OCI-LY1 (cell line): ENCODE results near the gene CGREF1.

Experiments used
- CTCF ChIP-seq: fragments of 200-600 bp; sonication (generic), shearing (Covaris generic); IDR thresholded peaks from 2 replicates; pipeline ENCODE4 v1.5.1; 2017; ENCODE audit warnings: mild to moderate bottlenecking, antibody characterized with exemption, low read length, moderate library complexity, mixed read lengths
- EZH2 ChIP-seq: fragments of 200-600 bp; sonication (generic), shearing (Covaris generic); IDR thresholded peaks from 2 replicates; pipeline ENCODE4 v1.8.0; 2017; ENCODE audit warnings: borderline replicate concordance, mixed run types, mild to moderate bottlenecking, antibody characterized with exemption, low read length, moderate library complexity, mixed read lengths

- TF ChIP-seq CTCF (no peak), EZH2 (no peak)
These were observed 31.8 kb upstream of the CGREF1 start for GRCh38 chr2:27150639-27151230.
